GM23338 (cell line): Measurements from ENCODE around the gene EFS. TPM values are rescaled to one million over a fixed set of nuclear protein-coding genes. Genes with fewer than 3 reads are reported as not detected.

Experiments used
- ATAC-seq: fragments of 200-7000 bp; cut with Tn5 transposase; 3 replicates; pipeline ENCODE4 v1.9.1; 2020
- DNase-seq: peaks from one replicate; pipeline ENCODE4 v3.0.0-alpha.2; 2015; ENCODE audit warnings: low spot score
- H2AFZ ChIP-seq: fragments of 200-600 bp; sonication (generic); 2 replicates; pipeline ENCODE4 v1.8.0; 2016; ENCODE audit warnings: antibody characterized with exemption, mild to moderate bottlenecking, moderate library complexity
- H3F3A ChIP-seq: fragments of 200-600 bp; sonication (generic); replicated peaks from 2 replicates; pipeline ENCODE4 v1.8.0; 2017; ENCODE audit warnings: antibody characterized with exemption, mixed run types, low read depth
- H3K27ac ChIP-seq: fragments of 200-600 bp; sonication (generic); 2 replicates; pipeline ENCODE4 v1.6.1; 2016; ENCODE audit warnings: low read depth
- H3K27me3 ChIP-seq: fragments of 200-600 bp; sonication (generic); 2 replicates; pipeline ENCODE4 v1.8.0; 2016; ENCODE audit warnings: mild to moderate bottlenecking, mixed run types, moderate library complexity; ENCODE audit not compliant: insufficient read depth
- H3K36me3 ChIP-seq: fragments of 200-600 bp; sonication (generic); 2 replicates; pipeline ENCODE4 v1.8.0; 2016; ENCODE audit warnings: mild to moderate bottlenecking; ENCODE audit not compliant: insufficient read depth
- H3K4me1 ChIP-seq: fragments of 200-600 bp; sonication (generic); 2 replicates; pipeline ENCODE4 v1.8.0; 2016; ENCODE audit warnings: mild to moderate bottlenecking, moderate library complexity; ENCODE audit not compliant: insufficient read depth
- H3K4me2 ChIP-seq: fragments of 200-600 bp; sonication (generic); 2 replicates; pipeline ENCODE4 v1.7.1; 2017; ENCODE audit warnings: mixed run types
- H3K4me3 ChIP-seq: fragments of 200-600 bp; sonication (generic); 2 replicates; pipeline ENCODE4 v1.6.1; 2016; ENCODE audit warnings: mixed run types
- H3K79me2 ChIP-seq: fragments of 200-600 bp; sonication (generic); replicated peaks from 2 replicates; pipeline ENCODE4 v1.8.0; 2017; ENCODE audit warnings: mild to moderate bottlenecking; ENCODE audit not compliant: insufficient read depth
- H3K9me2 ChIP-seq: fragments of 200-600 bp; sonication (generic); 2 replicates; pipeline ENCODE4 v1.8.0; 2017; ENCODE audit not compliant: insufficient read depth
- H4K20me1 ChIP-seq: fragments of 200-600 bp; sonication (generic); replicated peaks from 2 replicates; pipeline ENCODE4 v1.8.0; 2017; ENCODE audit warnings: mild to moderate bottlenecking; ENCODE audit not compliant: insufficient read depth
- H3K27ac Mint-ChIP-seq: 2 replicates; pipeline ENCODE4 v1.8.0; 2020; ENCODE audit warnings: inconsistent platforms, mild to moderate bottlenecking, moderate library complexity, mixed read lengths
- H3K27me3 Mint-ChIP-seq: 3 replicates; pipeline ENCODE4 v1.8.0; 2022; ENCODE audit warnings: low read depth, mild to moderate bottlenecking, moderate library complexity, mixed read lengths, inconsistent platforms; ENCODE audit not compliant: insufficient read depth, poor library complexity
- H3K36me3 Mint-ChIP-seq: 3 replicates; pipeline ENCODE4 v1.8.0; 2021; ENCODE audit warnings: low read depth, mild to moderate bottlenecking, inconsistent platforms, moderate library complexity, mixed read lengths
- H3K4me1 Mint-ChIP-seq: 3 replicates; pipeline ENCODE4 v1.8.0; 2020; ENCODE audit warnings: mild to moderate bottlenecking, inconsistent platforms, mixed read lengths
- H3K4me3 Mint-ChIP-seq: 3 replicates; pipeline ENCODE4 v1.8.0; 2021; ENCODE audit warnings: moderate library complexity, mild to moderate bottlenecking, inconsistent platforms, mixed read lengths
- H3K9me3 Mint-ChIP-seq: 3 replicates; pipeline ENCODE4 v1.8.0; 2020; ENCODE audit warnings: moderate library complexity, mild to moderate bottlenecking, inconsistent platforms, mixed read lengths
- CREB1 ChIP-seq: fragments of 250-450 bp; sonication (Bioruptor Pico); IDR thresholded peaks from 2 replicates; pipeline ENCODE4 v1.5.0; 2020; ENCODE audit warnings: low read depth, mild to moderate bottlenecking, moderate library complexity
- CTCF ChIP-seq, 2 experiments: fragments of 200-600 bp in 1 of 2; sonication (generic) in 1 of 2; conservative IDR thresholded peaks; 2 replicates each; pipeline versions ENCODE4 v1.5.1 to v1.6.1; 2016 to 2017; ENCODE audit warnings: antibody characterized with exemption in 2 of 2, low read depth in 2 of 2, mild to moderate bottlenecking in 2 of 2, moderate library complexity in 1 of 2
- EZH2 ChIP-seq: fragments of 200-600 bp; sonication (generic); IDR thresholded peaks from one replicate; pipeline ENCODE4 v1.8.0; 2017; ENCODE audit warnings: antibody characterized with exemption, mild to moderate bottlenecking, low read depth; ENCODE audit not compliant: unreplicated experiment
- EZH2phosphoT487 ChIP-seq: fragments of 200-600 bp; sonication (generic); IDR thresholded peaks from one replicate; pipeline ENCODE4 v1.8.1; 2018; ENCODE audit warnings: antibody characterized with exemption; ENCODE audit not compliant: unreplicated experiment
- JUNB ChIP-seq: IDR thresholded peaks from one replicate; pipeline ENCODE4 v1.6.1; 2016; ENCODE audit warnings: antibody characterized with exemption; ENCODE audit not compliant: unreplicated experiment
- NANOG ChIP-seq: IDR thresholded peaks from 2 replicates; pipeline ENCODE4 v1.6.1; 2016; ENCODE audit warnings: antibody characterized with exemption, borderline replicate concordance
- POLR2AphosphoS5 ChIP-seq: IDR thresholded peaks from 2 replicates; pipeline ENCODE4 v1.6.1; 2016; ENCODE audit warnings: antibody characterized with exemption, low read depth
- REST ChIP-seq: IDR thresholded peaks from one replicate; pipeline ENCODE4 v1.6.1; 2018; ENCODE audit warnings: antibody characterized with exemption; ENCODE audit not compliant: unreplicated experiment
- STAT1 ChIP-seq: IDR thresholded peaks from one replicate; pipeline ENCODE4 v1.6.1; 2016; ENCODE audit warnings: antibody characterized with exemption; ENCODE audit not compliant: unreplicated experiment
- ZNF114 ChIP-seq: fragments of 250-450 bp; sonication (Bioruptor Pico); IDR thresholded peaks from 2 replicates; pipeline ENCODE4 v1.5.0; 2020; ENCODE audit warnings: mild to moderate bottlenecking, moderate library complexity
- ZNF331 ChIP-seq: fragments of 250-450 bp; sonication (Bioruptor Pico); IDR thresholded peaks from 2 replicates; pipeline ENCODE4 v1.5.0; 2020; ENCODE audit warnings: low read depth, mild to moderate bottlenecking, moderate library complexity
- polyA plus RNA-seq: library from polyadenylated mRNA; unstranded; fragments of >200 nt; fragmentation: Nextera tagmentation; extraction: Ambion mirVana; gene quantifications from 2 replicates; pipeline ENCODE4 v1.2.1, GENCODE V29; 2016
- total RNA-seq: library from RNA; depleted of rRNA; stranded (reverse); fragments of >200 nt; shearing (Covaris generic); gene quantifications from 2 replicates; pipeline ENCODE4 v1.2.3, GENCODE V29; 2014
- TF ChIP-seq, protein P1 (sequence below): IDR thresholded peaks from 2 replicates; pipeline ENCODE4 v1.6.1; 2016; ENCODE audit warnings: antibody characterized with exemption
- TF ChIP-seq, protein P2 (sequence below): fragments of 250-450 bp; sonication (Bioruptor Pico); IDR thresholded peaks from 2 replicates; pipeline ENCODE4 v1.5.0; 2020; ENCODE audit warnings: mild to moderate bottlenecking, moderate library complexity

The EFS gene
- total and polyA plus RNA-seq, 2 experiments from 2014 or later, result 5.1 to 18.9 TPM

DNA sequence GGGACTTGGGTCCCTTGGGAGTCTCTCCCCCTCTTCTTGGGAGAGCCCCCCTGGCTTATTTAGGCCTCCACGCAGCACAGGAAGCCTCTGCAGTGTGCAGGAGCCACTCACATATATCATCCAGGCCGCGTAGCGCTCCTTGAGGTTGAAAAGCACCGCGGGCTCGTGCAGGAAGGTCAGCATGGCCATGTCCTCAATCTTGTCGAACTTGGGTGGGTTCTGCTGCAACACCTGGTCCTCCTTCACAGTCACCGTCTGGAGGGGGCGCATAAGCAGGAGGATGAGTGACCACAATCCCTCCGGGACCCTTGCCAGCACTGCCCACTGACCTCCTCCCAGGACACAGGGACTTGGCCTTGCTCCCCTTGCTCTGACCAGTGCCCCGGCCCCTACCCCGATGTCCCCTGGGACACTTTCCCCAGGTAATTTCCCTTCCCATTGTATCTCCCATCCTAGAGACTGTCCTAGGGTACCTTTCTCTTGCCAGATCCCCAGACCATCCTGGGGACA lies 40.6 kb upstream of the EFS start:
- no peak overlapping the region for H3K4me3 ChIP-seq
- no peaks in the 10 kb centered on the region for H3K79me2 ChIP-seq
- no peak for ATAC-seq
- no peaks in the 10 kb centered on the region; the same call in 2 of the 3 replicates for H3K9me3 Mint-ChIP-seq
- no peak overlapping the region for H3K27ac ChIP-seq
- H3K4me1 ChIP-seq, result no peaks in the 10 kb centered on the region
- no peak overlapping the region for H3K27ac Mint-ChIP-seq
- peaks cover 6% of the 10 kb centered on the region; the same call in 2 of the 3 replicates for H3K4me1 Mint-ChIP-seq
- H3K9me2 ChIP-seq, result no peaks in the 10 kb centered on the region
- no peaks in the 10 kb centered on the region for H3K27me3 ChIP-seq
- DNase-seq, result no peak
- H4K20me1 ChIP-seq, result no peaks in the 10 kb centered on the region
- H2AFZ ChIP-seq, result no peak overlapping the region
- no peaks in the 10 kb centered on the region for H3K36me3 ChIP-seq
- peaks cover 23% of the 10 kb centered on the region for H3K27me3 Mint-ChIP-seq
- H3K36me3 Mint-ChIP-seq, result no peaks in the 10 kb centered on the region; the same call in 2 of the 3 replicates
- TF ChIP-seq ZNF331 (CRISPR knock-in tag), result no peak
- no peak for TF ChIP-seq NANOG
- TF ChIP-seq EZH2phosphoT487, result no peak
- TF ChIP-seq CREB1 (CRISPR knock-in tag), result no peak
- TF ChIP-seq REST, result no peak
- TF ChIP-seq POLR2AphosphoS5, result no peak
- no peak for TF ChIP-seq ZNF114 (CRISPR knock-in tag)
- TF ChIP-seq, protein P1, sequence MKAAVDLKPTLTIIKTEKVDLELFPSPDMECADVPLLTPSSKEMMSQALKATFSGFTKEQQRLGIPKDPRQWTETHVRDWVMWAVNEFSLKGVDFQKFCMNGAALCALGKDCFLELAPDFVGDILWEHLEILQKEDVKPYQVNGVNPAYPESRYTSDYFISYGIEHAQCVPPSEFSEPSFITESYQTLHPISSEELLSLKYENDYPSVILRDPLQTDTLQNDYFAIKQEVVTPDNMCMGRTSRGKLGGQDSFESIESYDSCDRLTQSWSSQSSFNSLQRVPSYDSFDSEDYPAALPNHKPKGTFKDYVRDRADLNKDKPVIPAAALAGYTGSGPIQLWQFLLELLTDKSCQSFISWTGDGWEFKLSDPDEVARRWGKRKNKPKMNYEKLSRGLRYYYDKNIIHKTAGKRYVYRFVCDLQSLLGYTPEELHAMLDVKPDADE, result no peak
- no peak for TF ChIP-seq EZH2
- no peak for TF ChIP-seq JUNB
- TF ChIP-seq, protein P2, sequence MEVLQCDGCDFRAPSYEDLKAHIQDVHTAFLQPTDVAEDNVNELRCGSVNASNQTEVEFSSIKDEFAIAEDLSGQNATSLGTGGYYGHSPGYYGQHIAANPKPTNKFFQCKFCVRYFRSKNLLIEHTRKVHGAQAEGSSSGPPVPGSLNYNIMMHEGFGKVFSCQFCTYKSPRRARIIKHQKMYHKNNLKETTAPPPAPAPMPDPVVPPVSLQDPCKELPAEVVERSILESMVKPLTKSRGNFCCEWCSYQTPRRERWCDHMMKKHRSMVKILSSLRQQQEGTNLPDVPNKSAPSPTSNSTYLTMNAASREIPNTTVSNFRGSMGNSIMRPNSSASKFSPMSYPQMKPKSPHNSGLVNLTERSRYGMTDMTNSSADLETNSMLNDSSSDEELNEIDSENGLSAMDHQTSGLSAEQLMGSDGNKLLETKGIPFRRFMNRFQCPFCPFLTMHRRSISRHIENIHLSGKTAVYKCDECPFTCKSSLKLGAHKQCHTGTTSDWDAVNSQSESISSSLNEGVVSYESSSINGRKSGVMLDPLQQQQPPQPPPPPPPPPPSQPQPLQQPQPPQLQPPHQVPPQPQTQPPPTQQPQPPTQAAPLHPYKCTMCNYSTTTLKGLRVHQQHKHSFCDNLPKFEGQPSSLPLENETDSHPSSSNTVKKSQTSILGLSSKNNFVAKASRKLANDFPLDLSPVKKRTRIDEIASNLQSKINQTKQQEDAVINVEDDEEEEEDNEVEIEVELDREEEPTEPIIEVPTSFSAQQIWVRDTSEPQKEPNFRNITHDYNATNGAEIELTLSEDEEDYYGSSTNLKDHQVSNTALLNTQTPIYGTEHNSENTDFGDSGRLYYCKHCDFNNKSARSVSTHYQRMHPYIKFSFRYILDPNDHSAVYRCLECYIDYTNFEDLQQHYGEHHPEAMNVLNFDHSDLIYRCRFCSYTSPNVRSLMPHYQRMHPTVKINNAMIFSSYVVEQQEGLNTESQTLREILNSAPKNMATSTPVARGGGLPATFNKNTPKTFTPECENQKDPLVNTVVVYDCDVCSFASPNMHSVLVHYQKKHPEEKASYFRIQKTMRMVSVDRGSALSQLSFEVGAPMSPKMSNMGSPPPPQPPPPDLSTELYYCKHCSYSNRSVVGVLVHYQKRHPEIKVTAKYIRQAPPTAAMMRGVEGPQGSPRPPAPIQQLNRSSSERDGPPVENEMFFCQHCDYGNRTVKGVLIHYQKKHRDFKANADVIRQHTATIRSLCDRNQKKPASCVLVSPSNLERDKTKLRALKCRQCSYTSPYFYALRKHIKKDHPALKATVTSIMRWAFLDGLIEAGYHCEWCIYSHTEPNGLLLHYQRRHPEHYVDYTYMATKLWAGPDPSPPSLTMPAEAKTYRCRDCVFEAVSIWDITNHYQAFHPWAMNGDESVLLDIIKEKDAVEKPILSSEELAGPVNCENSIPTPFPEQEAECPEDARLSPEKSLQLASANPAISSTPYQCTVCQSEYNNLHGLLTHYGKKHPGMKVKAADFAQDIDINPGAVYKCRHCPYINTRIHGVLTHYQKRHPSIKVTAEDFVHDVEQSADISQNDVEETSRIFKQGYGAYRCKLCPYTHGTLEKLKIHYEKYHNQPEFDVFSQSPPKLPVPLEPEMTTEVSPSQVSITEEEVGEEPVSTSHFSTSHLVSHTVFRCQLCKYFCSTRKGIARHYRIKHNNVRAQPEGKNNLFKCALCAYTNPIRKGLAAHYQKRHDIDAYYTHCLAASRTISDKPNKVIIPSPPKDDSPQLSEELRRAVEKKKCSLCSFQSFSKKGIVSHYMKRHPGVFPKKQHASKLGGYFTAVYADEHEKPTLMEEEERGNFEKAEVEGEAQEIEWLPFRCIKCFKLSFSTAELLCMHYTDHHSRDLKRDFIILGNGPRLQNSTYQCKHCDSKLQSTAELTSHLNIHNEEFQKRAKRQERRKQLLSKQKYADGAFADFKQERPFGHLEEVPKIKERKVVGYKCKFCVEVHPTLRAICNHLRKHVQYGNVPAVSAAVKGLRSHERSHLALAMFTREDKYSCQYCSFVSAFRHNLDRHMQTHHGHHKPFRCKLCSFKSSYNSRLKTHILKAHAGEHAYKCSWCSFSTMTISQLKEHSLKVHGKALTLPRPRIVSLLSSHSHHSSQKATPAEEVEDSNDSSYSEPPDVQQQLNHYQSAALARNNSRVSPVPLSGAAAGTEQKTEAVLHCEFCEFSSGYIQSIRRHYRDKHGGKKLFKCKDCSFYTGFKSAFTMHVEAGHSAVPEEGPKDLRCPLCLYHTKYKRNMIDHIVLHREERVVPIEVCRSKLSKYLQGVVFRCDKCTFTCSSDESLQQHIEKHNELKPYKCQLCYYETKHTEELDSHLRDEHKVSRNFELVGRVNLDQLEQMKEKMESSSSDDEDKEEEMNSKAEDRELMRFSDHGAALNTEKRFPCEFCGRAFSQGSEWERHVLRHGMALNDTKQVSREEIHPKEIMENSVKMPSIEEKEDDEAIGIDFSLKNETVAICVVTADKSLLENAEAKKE (CRISPR knock-in tag), result no peak
- no peak for TF ChIP-seq STAT1
- no peak for TF ChIP-seq CTCF (conservative IDR thresholded peaks at IDR 0.05; ENCODE audit: low read depth in 2 of 2)
- no peak overlapping the region for H3K4me3 Mint-ChIP-seq
- H3K4me2 ChIP-seq, result no peak overlapping the region
- no peaks in the 10 kb centered on the region for H3F3A ChIP-seq
